Gastroesophageal sphincter (tissue), 3 donors: Measurements from ENCODE around the gene GNA14.

Experiments used
- CTCF ChIP-seq, 4 experiments: fragments of 200-600 bp in 2 of 4; fragments of 450-650 bp in 2 of 4; sonication (generic) in 1 of 4; IDR thresholded peaks; one replicate each; pipeline ENCODE4 v1.5.1; 2017 to 2019; ENCODE audit warnings: antibody characterized with exemption in 4 of 4, mild to moderate bottlenecking in 2 of 4, moderate library complexity in 2 of 4
- EP300 ChIP-seq: sonication (generic); formaldehyde crosslinking; IDR thresholded peaks from one replicate; pipeline ENCODE4 v1.6.1; 2017; ENCODE audit warnings: antibody characterized with exemption, mild to moderate bottlenecking
- POLR2A ChIP-seq, 2 donors: fragments of 450-650 bp; IDR thresholded peaks; one replicate each; pipeline ENCODE4 v1.6.1; 2017; ENCODE audit warnings: antibody characterized with exemption in 2 of 2, mild to moderate bottlenecking in 2 of 2, moderate library complexity in 1 of 2
- POLR2AphosphoS5 ChIP-seq: sonication (generic); formaldehyde crosslinking; IDR thresholded peaks from one replicate; pipeline ENCODE4 v1.6.1; 2017; ENCODE audit warnings: antibody characterized with exemption

- TF ChIP-seq POLR2A (IDR thresholded peaks at IDR 0.05) = no peak
- no peak for TF ChIP-seq CTCF (IDR thresholded peaks at IDR 0.05)
- TF ChIP-seq EP300 = no peak
- TF ChIP-seq POLR2AphosphoS5 = no peak
These were observed 196.6 kb downstream of the GNA14 start for GRCh38 chr9:77451507-77451906.
